DMS79 treated with DMSO at 0.1 percent for 48 hours (cell line): ENCODE measurements around the gene WDR31.
"Not testable (repeated sequence)": the region's sequence is repeated elsewhere in the genome, so short reads cannot be mapped to it uniquely, and the experiment has no call there.

Experiments
- DNase-seq: peaks from one replicate; lab custom pipeline; 2025; lab: John Stamatoyannopoulos, UW

WDR31 gene

GRCh38 chr9:113296247-113296646 lies 43.8 kb downstream of the WDR31 start:
- not testable (repeated sequence) for DNase-seq

GRCh38 chr9:113293285-113293878 lies 46.7 kb downstream of the WDR31 start:
- DNase-seq = no peak

- no peak for DNase-seq
Measured at GRCh38 chr9:113290052-113290607, 49.9 kb downstream of the WDR31 start.

- no peak for DNase-seq
Measured at GRCh38 chr9:113289091-113289490, 51.0 kb downstream of the WDR31 start.

GRCh38 chr9:113281356-113281755 lies 58.7 kb downstream of the WDR31 start:
- DNase-seq = no peak

- no peak for DNase-seq
Measured at GRCh38 chr9:113278840-113279239, 61.2 kb downstream of the WDR31 start.

GRCh38 chr9:113275157-113276131 lies 64.6 kb downstream of the WDR31 start, which contains the start of the genes CDC26 and PRPF4:
Gene CDC26 (minus strand): TSS chr9:113275572. CDS start chr9:113272507, 3,065 bp downstream.
Gene PRPF4 (plus strand): TSS chr9:113275658. CDS start chr9:113275744, 86 bp downstream.
- peak; percentile 98 for DNase-seq

- DNase-seq = peak; percentile 70
Measured at GRCh38 chr9:113274474-113275156, 65.5 kb downstream of the WDR31 start.

- no peak for DNase-seq
Measured at GRCh38 chr9:113269871-113270270, 70.2 kb downstream of the WDR31 start.

- no peak for DNase-seq
Measured at GRCh38 chr9:113269355-113269754, 70.7 kb downstream of the WDR31 start.

- no peak for DNase-seq
Measured at GRCh38 chr9:113267911-113268566, 72.0 kb downstream of the WDR31 start.

GRCh38 chr9:113266174-113266573 lies 73.9 kb downstream of the WDR31 start:
- DNase-seq = no peak
